ENCODE measurements around the gene PSEN1. TPM values are rescaled to one million over a fixed set of nuclear protein-coding genes. Genes with fewer than 3 reads are reported as not detected.

Gene PSEN1
- total and polyA plus RNA-seq, 2 experiments from 2014 or later, result 14.6 to 35.7 TPM

DNA sequence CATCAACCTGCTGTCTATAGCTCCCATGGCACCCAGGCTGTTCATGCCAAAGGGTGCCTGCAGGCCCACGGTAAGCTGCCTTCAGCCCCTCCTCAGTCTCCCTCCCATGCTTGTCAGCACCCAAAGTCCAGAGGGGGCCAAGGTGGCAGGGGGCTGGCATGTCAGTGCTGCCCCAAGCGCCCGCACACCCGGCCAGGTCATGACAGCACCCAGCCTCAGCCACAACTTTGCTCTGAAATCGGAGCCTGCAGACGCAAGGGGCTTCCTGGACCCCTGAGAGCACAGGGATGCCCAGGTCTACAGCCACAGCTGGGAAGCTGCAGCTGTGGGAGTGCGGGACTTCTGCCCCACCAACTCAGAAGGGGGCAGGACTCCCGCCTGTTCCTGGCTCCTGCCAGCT is 72.5 kb downstream of the PSEN1 start (continued):
- TF ChIP-seq, protein P1, sequence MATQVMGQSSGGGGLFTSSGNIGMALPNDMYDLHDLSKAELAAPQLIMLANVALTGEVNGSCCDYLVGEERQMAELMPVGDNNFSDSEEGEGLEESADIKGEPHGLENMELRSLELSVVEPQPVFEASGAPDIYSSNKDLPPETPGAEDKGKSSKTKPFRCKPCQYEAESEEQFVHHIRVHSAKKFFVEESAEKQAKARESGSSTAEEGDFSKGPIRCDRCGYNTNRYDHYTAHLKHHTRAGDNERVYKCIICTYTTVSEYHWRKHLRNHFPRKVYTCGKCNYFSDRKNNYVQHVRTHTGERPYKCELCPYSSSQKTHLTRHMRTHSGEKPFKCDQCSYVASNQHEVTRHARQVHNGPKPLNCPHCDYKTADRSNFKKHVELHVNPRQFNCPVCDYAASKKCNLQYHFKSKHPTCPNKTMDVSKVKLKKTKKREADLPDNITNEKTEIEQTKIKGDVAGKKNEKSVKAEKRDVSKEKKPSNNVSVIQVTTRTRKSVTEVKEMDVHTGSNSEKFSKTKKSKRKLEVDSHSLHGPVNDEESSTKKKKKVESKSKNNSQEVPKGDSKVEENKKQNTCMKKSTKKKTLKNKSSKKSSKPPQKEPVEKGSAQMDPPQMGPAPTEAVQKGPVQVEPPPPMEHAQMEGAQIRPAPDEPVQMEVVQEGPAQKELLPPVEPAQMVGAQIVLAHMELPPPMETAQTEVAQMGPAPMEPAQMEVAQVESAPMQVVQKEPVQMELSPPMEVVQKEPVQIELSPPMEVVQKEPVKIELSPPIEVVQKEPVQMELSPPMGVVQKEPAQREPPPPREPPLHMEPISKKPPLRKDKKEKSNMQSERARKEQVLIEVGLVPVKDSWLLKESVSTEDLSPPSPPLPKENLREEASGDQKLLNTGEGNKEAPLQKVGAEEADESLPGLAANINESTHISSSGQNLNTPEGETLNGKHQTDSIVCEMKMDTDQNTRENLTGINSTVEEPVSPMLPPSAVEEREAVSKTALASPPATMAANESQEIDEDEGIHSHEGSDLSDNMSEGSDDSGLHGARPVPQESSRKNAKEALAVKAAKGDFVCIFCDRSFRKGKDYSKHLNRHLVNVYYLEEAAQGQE (IDR thresholded peaks at IDR 0.05; ENCODE audit: unreplicated experiment), result no peak
- no peak for TF ChIP-seq ZNF331 (CRISPR knock-in tag; IDR thresholded peaks at IDR 0.05; ENCODE audit: low read depth)
- no peak for TF ChIP-seq POLR2AphosphoS5 (IDR thresholded peaks at IDR 0.05; ENCODE audit: low read depth)
- no peak for TF ChIP-seq EZH2phosphoT487 (IDR thresholded peaks at IDR 0.05; ENCODE audit: unreplicated experiment)
- TF ChIP-seq JUNB (IDR thresholded peaks at IDR 0.05; ENCODE audit: unreplicated experiment), result no peak
- TF ChIP-seq EZH2 (IDR thresholded peaks at IDR 0.05; ENCODE audit: low read depth, unreplicated experiment), result no peak
- TF ChIP-seq CREB1 (CRISPR knock-in tag; IDR thresholded peaks at IDR 0.05; ENCODE audit: low read depth), result no peak
- TF ChIP-seq NANOG (IDR thresholded peaks at IDR 0.05; ENCODE audit: borderline replicate concordance), result no peak
- TF ChIP-seq, protein P2, sequence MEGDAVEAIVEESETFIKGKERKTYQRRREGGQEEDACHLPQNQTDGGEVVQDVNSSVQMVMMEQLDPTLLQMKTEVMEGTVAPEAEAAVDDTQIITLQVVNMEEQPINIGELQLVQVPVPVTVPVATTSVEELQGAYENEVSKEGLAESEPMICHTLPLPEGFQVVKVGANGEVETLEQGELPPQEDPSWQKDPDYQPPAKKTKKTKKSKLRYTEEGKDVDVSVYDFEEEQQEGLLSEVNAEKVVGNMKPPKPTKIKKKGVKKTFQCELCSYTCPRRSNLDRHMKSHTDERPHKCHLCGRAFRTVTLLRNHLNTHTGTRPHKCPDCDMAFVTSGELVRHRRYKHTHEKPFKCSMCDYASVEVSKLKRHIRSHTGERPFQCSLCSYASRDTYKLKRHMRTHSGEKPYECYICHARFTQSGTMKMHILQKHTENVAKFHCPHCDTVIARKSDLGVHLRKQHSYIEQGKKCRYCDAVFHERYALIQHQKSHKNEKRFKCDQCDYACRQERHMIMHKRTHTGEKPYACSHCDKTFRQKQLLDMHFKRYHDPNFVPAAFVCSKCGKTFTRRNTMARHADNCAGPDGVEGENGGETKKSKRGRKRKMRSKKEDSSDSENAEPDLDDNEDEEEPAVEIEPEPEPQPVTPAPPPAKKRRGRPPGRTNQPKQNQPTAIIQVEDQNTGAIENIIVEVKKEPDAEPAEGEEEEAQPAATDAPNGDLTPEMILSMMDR (conservative IDR thresholded peaks at IDR 0.05; ENCODE audit: low read depth in 2 of 2), result no peak
- no peak for TF ChIP-seq STAT1 (IDR thresholded peaks at IDR 0.05; ENCODE audit: unreplicated experiment)

DNA sequence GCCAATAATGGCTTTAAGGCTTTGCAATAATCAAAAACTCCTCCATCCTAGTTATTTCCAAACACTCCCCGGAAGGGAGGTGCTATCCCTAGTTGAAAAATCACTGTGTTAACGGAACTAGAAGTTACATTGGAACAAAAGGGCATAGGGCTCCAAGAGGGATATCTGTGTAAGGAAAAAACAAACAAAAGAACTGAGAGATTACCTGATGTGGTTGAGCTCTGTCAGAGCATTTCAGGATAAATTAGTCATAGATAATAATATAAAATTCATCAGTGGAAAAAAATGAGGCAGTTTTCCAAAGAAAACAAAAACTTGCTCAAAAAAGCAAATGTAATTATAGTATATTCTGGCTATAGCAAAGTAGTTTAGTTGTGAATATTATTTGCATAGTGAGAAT is 73.6 kb downstream of the PSEN1 start:
- H3K27ac ChIP-seq (ENCODE audit: low read depth), result no peak overlapping the region
- Mint-ChIP-seq H3K27me3 (ENCODE audit: insufficient read depth, low read depth, poor library complexity) (no peaks in the 10 kb centered on the region), H3K9me3 (peaks cover 17% of the 10 kb centered on the region; the same call in 2 of the 3 replicates), H3K4me3 (no peak overlapping the region), H3K36me3 (ENCODE audit: low read depth) (peaks cover 58% of the 10 kb centered on the region), H3K4me1 (no peaks in the 10 kb centered on the region), H3K27ac (no peak overlapping the region)
- no peaks in the 10 kb centered on the region for H3F3A ChIP-seq (replicated peaks; ENCODE audit: low read depth)
- H3K4me2 ChIP-seq, result no peak overlapping the region
- H3K4me3 ChIP-seq, result no peak overlapping the region
- H3K9me2 ChIP-seq (ENCODE audit: insufficient read depth), result no peaks in the 10 kb centered on the region
- peaks cover 21% of the 10 kb centered on the region for H3K36me3 ChIP-seq (ENCODE audit: insufficient read depth)
- H3K4me1 ChIP-seq (ENCODE audit: insufficient read depth), result no peaks in the 10 kb centered on the region
- DNase-seq (ENCODE audit: low spot score) (no peak), ATAC-seq (no peak)
- H3K79me2 ChIP-seq (replicated peaks; ENCODE audit: insufficient read depth), result no peaks in the 10 kb centered on the region
- no peaks in the 10 kb centered on the region for H4K20me1 ChIP-seq (replicated peaks; ENCODE audit: insufficient read depth)
- H2AFZ ChIP-seq, result no peak overlapping the region
- no peaks in the 10 kb centered on the region for H3K27me3 ChIP-seq (ENCODE audit: insufficient read depth)
- no peak for TF ChIP-seq JUNB (IDR thresholded peaks at IDR 0.05; ENCODE audit: unreplicated experiment)
- no peak for TF ChIP-seq NANOG (IDR thresholded peaks at IDR 0.05; ENCODE audit: borderline replicate concordance)
- TF ChIP-seq, protein P3, sequence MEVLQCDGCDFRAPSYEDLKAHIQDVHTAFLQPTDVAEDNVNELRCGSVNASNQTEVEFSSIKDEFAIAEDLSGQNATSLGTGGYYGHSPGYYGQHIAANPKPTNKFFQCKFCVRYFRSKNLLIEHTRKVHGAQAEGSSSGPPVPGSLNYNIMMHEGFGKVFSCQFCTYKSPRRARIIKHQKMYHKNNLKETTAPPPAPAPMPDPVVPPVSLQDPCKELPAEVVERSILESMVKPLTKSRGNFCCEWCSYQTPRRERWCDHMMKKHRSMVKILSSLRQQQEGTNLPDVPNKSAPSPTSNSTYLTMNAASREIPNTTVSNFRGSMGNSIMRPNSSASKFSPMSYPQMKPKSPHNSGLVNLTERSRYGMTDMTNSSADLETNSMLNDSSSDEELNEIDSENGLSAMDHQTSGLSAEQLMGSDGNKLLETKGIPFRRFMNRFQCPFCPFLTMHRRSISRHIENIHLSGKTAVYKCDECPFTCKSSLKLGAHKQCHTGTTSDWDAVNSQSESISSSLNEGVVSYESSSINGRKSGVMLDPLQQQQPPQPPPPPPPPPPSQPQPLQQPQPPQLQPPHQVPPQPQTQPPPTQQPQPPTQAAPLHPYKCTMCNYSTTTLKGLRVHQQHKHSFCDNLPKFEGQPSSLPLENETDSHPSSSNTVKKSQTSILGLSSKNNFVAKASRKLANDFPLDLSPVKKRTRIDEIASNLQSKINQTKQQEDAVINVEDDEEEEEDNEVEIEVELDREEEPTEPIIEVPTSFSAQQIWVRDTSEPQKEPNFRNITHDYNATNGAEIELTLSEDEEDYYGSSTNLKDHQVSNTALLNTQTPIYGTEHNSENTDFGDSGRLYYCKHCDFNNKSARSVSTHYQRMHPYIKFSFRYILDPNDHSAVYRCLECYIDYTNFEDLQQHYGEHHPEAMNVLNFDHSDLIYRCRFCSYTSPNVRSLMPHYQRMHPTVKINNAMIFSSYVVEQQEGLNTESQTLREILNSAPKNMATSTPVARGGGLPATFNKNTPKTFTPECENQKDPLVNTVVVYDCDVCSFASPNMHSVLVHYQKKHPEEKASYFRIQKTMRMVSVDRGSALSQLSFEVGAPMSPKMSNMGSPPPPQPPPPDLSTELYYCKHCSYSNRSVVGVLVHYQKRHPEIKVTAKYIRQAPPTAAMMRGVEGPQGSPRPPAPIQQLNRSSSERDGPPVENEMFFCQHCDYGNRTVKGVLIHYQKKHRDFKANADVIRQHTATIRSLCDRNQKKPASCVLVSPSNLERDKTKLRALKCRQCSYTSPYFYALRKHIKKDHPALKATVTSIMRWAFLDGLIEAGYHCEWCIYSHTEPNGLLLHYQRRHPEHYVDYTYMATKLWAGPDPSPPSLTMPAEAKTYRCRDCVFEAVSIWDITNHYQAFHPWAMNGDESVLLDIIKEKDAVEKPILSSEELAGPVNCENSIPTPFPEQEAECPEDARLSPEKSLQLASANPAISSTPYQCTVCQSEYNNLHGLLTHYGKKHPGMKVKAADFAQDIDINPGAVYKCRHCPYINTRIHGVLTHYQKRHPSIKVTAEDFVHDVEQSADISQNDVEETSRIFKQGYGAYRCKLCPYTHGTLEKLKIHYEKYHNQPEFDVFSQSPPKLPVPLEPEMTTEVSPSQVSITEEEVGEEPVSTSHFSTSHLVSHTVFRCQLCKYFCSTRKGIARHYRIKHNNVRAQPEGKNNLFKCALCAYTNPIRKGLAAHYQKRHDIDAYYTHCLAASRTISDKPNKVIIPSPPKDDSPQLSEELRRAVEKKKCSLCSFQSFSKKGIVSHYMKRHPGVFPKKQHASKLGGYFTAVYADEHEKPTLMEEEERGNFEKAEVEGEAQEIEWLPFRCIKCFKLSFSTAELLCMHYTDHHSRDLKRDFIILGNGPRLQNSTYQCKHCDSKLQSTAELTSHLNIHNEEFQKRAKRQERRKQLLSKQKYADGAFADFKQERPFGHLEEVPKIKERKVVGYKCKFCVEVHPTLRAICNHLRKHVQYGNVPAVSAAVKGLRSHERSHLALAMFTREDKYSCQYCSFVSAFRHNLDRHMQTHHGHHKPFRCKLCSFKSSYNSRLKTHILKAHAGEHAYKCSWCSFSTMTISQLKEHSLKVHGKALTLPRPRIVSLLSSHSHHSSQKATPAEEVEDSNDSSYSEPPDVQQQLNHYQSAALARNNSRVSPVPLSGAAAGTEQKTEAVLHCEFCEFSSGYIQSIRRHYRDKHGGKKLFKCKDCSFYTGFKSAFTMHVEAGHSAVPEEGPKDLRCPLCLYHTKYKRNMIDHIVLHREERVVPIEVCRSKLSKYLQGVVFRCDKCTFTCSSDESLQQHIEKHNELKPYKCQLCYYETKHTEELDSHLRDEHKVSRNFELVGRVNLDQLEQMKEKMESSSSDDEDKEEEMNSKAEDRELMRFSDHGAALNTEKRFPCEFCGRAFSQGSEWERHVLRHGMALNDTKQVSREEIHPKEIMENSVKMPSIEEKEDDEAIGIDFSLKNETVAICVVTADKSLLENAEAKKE (CRISPR knock-in tag; IDR thresholded peaks at IDR 0.05), result no peak
- TF ChIP-seq EZH2 (IDR thresholded peaks at IDR 0.05; ENCODE audit: low read depth, unreplicated experiment), result no peak
- TF ChIP-seq, protein P2 (conservative IDR thresholded peaks at IDR 0.05; ENCODE audit: low read depth in 2 of 2), result no peak
- no peak for TF ChIP-seq STAT1 (IDR thresholded peaks at IDR 0.05; ENCODE audit: unreplicated experiment)
